Karpas-422 (cell line): ENCODE measurements around the gene DNAH7. TPM values are rescaled to one million over a fixed set of nuclear protein-coding genes. Genes with fewer than 3 reads are reported as not detected.
"Not testable (repeated sequence)": the region's sequence is repeated elsewhere in the genome, so short reads cannot be mapped to it uniquely, and the experiment has no call there.

Experiments
- DNase-seq: peaks from one replicate; pipeline ENCODE4 v3.0.0-alpha.2; 2015
- H2AFZ ChIP-seq: fragments of 200-600 bp; sonication (generic); 2 replicates; pipeline ENCODE4 v1.6.1; 2014; ENCODE audit warnings: antibody characterized with exemption, low read length, mixed read lengths
- H3K27ac ChIP-seq: fragments of 200-600 bp; sonication (generic); 2 replicates; pipeline ENCODE4 v1.5.1; 2014; ENCODE audit warnings: mild to moderate bottlenecking, low read length, moderate library complexity
- H3K27me3 ChIP-seq: fragments of 200-600 bp; sonication (generic); 2 replicates; pipeline ENCODE4 v1.6.1; 2014; ENCODE audit warnings: low read length, mixed read lengths
- H3K36me3 ChIP-seq: fragments of 200-600 bp; sonication (generic); 2 replicates; pipeline ENCODE4 v1.6.1; 2014; ENCODE audit warnings: low read length, mixed read lengths; ENCODE audit not compliant: insufficient read depth
- H3K4me1 ChIP-seq: fragments of 200-600 bp; sonication (generic); 2 replicates; pipeline ENCODE4 v1.6.1; 2014; ENCODE audit warnings: mild to moderate bottlenecking, low read length, mixed read lengths
- H3K4me2 ChIP-seq: fragments of 200-600 bp; sonication (generic); 2 replicates; pipeline ENCODE4 v1.6.1; 2014; ENCODE audit warnings: low read length, low read depth, mild to moderate bottlenecking; ENCODE audit not compliant: poor library complexity, severe bottlenecking
- H3K4me3 ChIP-seq: fragments of 200-600 bp; sonication (generic); 2 replicates; pipeline ENCODE4 v1.5.1; 2014; ENCODE audit warnings: mild to moderate bottlenecking, antibody characterized with exemption, low read length, mixed read lengths
- H3K79me2 ChIP-seq: fragments of 200-600 bp; sonication (generic); 2 replicates; pipeline ENCODE4 v1.6.1; 2014; ENCODE audit warnings: mild to moderate bottlenecking, low read length, mixed read lengths
- H3K9ac ChIP-seq: fragments of 200-600 bp; sonication (generic); 2 replicates; pipeline ENCODE4 v1.6.0; 2014; ENCODE audit warnings: low read length
- H3K9me2 ChIP-seq: fragments of 200-600 bp; sonication (generic), shearing (Covaris generic); replicated peaks from 2 replicates; pipeline ENCODE4 v1.6.0; 2014; ENCODE audit warnings: mild to moderate bottlenecking, low read length, moderate library complexity; ENCODE audit not compliant: insufficient read depth
- H3K9me3 ChIP-seq: fragments of 300-700, 200-600 bp; sonication (generic); 2 replicates; pipeline ENCODE4 v1.6.1; 2014; ENCODE audit warnings: low read length, mixed read lengths
- H4K20me1 ChIP-seq: fragments of 200-600 bp; sonication (generic); 2 replicates; pipeline ENCODE4 v1.6.1; 2014; ENCODE audit warnings: mild to moderate bottlenecking, antibody characterized with exemption, low read length, low read depth; ENCODE audit not compliant: insufficient read depth
- total RNA-seq: library from RNA; depleted of rRNA; stranded (reverse); fragments of >200 nt; shearing (Covaris generic); gene quantifications from 2 replicates; pipeline ENCODE4 v1.2.3, GENCODE V29; 2014; ENCODE audit warnings: low replicate concordance

DNAH7 gene
- total RNA-seq, 1 experiment from 2014 or later, result 0.82 TPM

- H3K27me3 ChIP-seq, result no peaks in the 10 kb centered on the region
- H3K9ac ChIP-seq, result no peak overlapping the region
- no peaks in the 10 kb centered on the region for H3K9me2 ChIP-seq
- no peak overlapping the region for H3K27ac ChIP-seq
- no peaks in the 10 kb centered on the region for H3K9me3 ChIP-seq
- H3K4me1 ChIP-seq, result peaks cover 36% of the 10 kb centered on the region
- no peaks in the 10 kb centered on the region for H4K20me1 ChIP-seq
- no peak overlapping the region for H2AFZ ChIP-seq
- DNase-seq, result no peak
- H3K4me3 ChIP-seq, result no peak overlapping the region
- H3K4me2 ChIP-seq, result no peak overlapping the region
- no peaks in the 10 kb centered on the region for H3K36me3 ChIP-seq
- no peaks in the 10 kb centered on the region for H3K79me2 ChIP-seq
Observed at GRCh38 chr2:196103626-196104025, 35.0 kb upstream of the DNAH7 start.

- Histone ChIP-seq H3K9me3 (no peaks in the 10 kb centered on the region), H3K27ac (no peak overlapping the region), H3K36me3 (no peaks in the 10 kb centered on the region), H3K9ac (no peak overlapping the region), H3K4me2 (peak overlapping the region; percentile 42), H3K4me3 (no peak overlapping the region), H3K27me3 (no peaks in the 10 kb centered on the region), H3K9me2 (no peaks in the 10 kb centered on the region), H3K4me1 (peaks cover 43% of the 10 kb centered on the region), H2AFZ (0 out of 2 replicates have a peak overlapping the region, but pooled peaks have one; percentile 14), H4K20me1 (no peaks in the 10 kb centered on the region), H3K79me2 (no peaks in the 10 kb centered on the region)
- peak; percentile 57 for DNase-seq
Observed at GRCh38 chr2:196101325-196101991, 32.8 kb upstream of the DNAH7 start.

GRCh38 chr2:196099916-196100315 lies 31.3 kb upstream of the DNAH7 start:
- Histone ChIP-seq H3K27ac (no peak overlapping the region), H3K79me2 (no peaks in the 10 kb centered on the region), H3K36me3 (no peaks in the 10 kb centered on the region), H3K9me3 (no peaks in the 10 kb centered on the region), H3K4me2 (no peak overlapping the region), H3K4me1 (peaks cover 33% of the 10 kb centered on the region), H3K9me2 (no peaks in the 10 kb centered on the region), H4K20me1 (no peaks in the 10 kb centered on the region), H2AFZ (no peak overlapping the region), H3K27me3 (no peaks in the 10 kb centered on the region), H3K9ac (no peak overlapping the region), H3K4me3 (no peak overlapping the region)
- DNase-seq, result no peak

DNA sequence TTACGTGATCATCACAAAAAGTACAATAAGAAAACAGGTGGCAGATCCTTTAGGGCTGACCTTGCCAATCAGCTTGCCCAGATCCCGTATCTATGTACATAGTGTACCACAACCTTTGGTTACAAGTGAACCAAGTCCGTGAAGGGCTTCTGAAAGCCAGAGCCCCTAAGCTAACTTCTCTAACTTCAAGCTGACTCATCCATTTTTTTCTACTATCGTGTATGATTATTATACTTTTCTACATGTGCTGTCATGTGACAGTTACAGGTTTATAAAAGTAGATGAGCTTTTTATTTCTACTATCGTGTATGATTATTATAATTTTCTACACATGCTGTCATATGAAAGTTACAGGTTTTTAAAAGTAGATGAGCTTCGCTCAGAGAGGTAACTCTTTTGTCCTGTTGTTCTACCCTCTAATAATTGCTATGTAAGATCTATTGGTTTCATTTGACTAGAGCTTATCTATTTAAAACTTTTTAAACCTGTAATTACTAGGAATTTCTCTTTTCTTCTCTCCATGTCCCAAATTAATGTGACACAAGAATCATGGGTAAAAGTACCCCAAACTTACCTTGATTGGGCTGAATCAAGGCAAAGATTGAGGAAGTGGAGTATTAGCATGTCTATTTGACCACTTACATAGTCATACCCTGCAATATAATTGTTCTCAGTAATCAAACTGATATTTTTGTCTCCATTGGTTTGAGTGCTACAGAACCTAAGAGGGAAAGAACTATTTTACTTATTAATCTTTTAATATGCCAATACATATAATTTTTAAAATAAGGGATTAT lies 29.4 kb upstream of the DNAH7 start:
- H3K27me3 ChIP-seq, result no peaks in the 10 kb centered on the region
- no peak overlapping the region for H3K4me2 ChIP-seq
- no peaks in the 10 kb centered on the region for H3K79me2 ChIP-seq
- H3K36me3 ChIP-seq, result no peaks in the 10 kb centered on the region
- H2AFZ ChIP-seq, result no peak overlapping the region
- no peak for DNase-seq
- H3K9me2 ChIP-seq, result no peaks in the 10 kb centered on the region
- H3K9me3 ChIP-seq, result no peaks in the 10 kb centered on the region
- H3K4me1 ChIP-seq, result peaks cover 33% of the 10 kb centered on the region
- H3K4me3 ChIP-seq, result no peak overlapping the region
- H4K20me1 ChIP-seq, result no peaks in the 10 kb centered on the region
- no peak overlapping the region for H3K27ac ChIP-seq
- H3K9ac ChIP-seq, result no peak overlapping the region

DNA sequence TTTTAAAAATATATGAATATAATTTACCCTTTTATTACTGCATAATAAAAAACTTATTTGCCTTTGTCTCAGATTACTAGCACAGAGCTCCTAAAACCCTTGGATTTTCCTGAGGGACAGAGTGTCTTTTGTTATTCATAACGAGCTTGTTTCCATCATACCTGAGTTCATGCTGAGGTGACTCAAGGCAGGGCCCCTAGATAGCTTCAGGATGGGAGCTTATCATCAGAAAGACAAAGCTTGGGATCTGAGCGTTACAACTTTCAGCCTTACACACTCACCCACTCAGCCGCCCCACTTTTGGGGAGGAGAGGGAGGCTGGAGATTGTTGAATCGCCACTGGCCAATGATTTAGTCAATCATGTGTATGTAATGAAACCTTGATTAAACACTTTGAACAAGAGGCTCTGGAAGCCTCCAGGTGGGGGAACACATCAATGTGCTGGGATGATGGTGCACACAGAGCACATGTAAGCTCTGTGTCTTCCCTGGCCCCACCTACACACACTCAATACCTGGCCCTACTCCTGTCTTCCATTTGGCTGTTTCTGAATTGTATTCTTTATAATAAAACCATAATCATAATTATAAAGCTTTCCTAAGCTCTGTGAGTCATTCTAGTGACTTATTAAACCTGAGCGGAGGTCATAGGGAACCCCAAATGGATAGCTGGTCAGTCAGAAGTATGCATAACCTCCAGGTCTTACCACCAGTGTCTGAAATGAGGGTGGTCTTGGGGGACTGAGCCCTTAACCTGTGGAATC lies 28.5 kb upstream of the DNAH7 start:
- no peaks in the 10 kb centered on the region for H3K36me3 ChIP-seq
- DNase-seq, result no peak

GRCh38 chr2:196096264-196096663 lies 27.6 kb upstream of the DNAH7 start:
- Histone ChIP-seq H3K4me1 (peaks cover 18% of the 10 kb centered on the region), H3K4me3 (no peak overlapping the region), H3K4me2 (no peak overlapping the region), H2AFZ (no peak overlapping the region), H3K79me2 (no peaks in the 10 kb centered on the region), H4K20me1 (no peaks in the 10 kb centered on the region), H3K9ac (no peak overlapping the region), H3K27ac (no peak overlapping the region), H3K27me3 (no peaks in the 10 kb centered on the region), H3K9me2 (no peaks in the 10 kb centered on the region), H3K9me3 (no peaks in the 10 kb centered on the region), H3K36me3 (no peaks in the 10 kb centered on the region)
- DNase-seq, result no peak

More for the DNA sequence above, 28.5 kb upstream of the DNAH7 start:
- Histone ChIP-seq H3K79me2 (no peaks in the 10 kb centered on the region), H3K9me2 (no peaks in the 10 kb centered on the region), H3K4me3 (no peak overlapping the region), H3K27me3 (no peaks in the 10 kb centered on the region), H2AFZ (no peak overlapping the region), H3K27ac (no peak overlapping the region), H3K4me1 (peaks cover 27% of the 10 kb centered on the region), H4K20me1 (no peaks in the 10 kb centered on the region), H3K9ac (no peak overlapping the region), H3K4me2 (no peak overlapping the region), H3K9me3 (no peaks in the 10 kb centered on the region)

DNA sequence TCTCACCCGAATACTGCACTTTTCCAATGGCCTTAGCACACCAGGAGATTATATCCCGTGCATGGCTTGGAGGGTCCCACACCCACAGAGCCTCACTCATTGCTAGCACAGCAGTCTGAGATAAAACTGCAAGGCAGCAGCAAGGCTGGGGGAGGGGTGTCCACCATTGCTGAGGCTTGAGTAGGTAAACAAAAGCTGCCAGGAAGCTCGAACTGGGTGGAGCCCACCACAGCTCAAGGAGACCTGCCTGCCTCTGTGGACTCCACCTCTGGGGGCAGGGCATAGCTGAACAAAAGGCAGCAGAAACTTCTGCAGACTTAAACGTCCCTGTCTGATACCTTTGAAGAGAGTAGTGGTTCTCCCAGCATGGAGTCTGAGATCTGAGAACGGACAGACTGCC lies 20.8 kb upstream of the DNAH7 start:
- H3K4me1 ChIP-seq, H3K79me2 ChIP-seq, H2AFZ ChIP-seq, H3K36me3 ChIP-seq, H3K9me2 ChIP-seq, H3K9ac ChIP-seq, H3K27me3 ChIP-seq, DNase-seq, H3K27ac ChIP-seq, H3K4me2 ChIP-seq, H3K4me3 ChIP-seq, H3K9me3 ChIP-seq, H4K20me1 ChIP-seq: not testable (repeated sequence)

GRCh38 chr2:196088203-196088602 lies 19.6 kb upstream of the DNAH7 start:
- Histone ChIP-seq H2AFZ (no peak overlapping the region), H3K4me2 (no peak overlapping the region), H3K4me3 (no peak overlapping the region)

More at GRCh38 chr2:196088203-196088602, 19.6 kb upstream of the DNAH7 start:
- H3K9ac ChIP-seq, result no peak overlapping the region
- no peaks in the 10 kb centered on the region for H3K9me2 ChIP-seq
- peak; percentile 42 for DNase-seq
- no peaks in the 10 kb centered on the region for H3K27me3 ChIP-seq
- H3K4me1 ChIP-seq, result peaks cover 6% of the 10 kb centered on the region; the same call in 1 of the 2 replicates
- no peaks in the 10 kb centered on the region; the same call in 1 of the 2 replicates for H3K9me3 ChIP-seq
- H4K20me1 ChIP-seq, result no peaks in the 10 kb centered on the region
- H3K79me2 ChIP-seq, result no peaks in the 10 kb centered on the region
- no peaks in the 10 kb centered on the region for H3K36me3 ChIP-seq
- no peak overlapping the region for H3K27ac ChIP-seq
